ENCODE data around the gene KRTAP29-1. TPM values are rescaled to one million over a fixed set of nuclear protein-coding genes. Genes with fewer than 3 reads are reported as not detected.

The KRTAP29-1 gene
- total and polyA plus RNA-seq, 7 donors, result not detected

DNA sequence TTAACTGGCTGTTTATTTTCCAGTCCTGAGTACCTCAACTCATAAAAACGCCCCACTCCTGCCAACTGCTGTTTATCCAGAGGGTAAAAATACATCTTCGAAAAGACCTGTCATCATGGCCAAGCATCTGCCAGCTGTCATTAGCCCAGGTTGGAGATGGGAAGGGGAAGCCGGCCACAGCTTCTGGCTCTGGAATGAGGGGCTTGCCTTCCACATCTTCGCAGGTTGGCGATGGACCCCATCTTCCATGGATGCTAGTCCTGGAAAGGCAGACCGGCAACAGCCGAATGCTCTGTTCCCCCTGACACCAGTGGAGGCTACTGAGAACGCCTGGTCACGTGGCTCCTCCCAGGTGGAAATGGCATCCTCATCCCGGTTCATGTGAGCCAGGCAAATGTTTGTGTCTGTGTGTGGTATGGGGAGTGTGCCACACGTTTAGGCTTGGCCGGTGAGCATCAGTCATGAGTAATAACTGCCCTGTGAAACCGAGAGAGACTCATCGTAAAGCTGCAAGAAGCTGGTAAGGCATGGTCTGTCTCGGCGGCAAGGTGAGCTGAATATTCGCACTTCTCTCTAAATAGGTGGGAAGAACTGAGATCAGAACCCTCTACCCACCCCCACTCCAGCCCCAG lies 13.3 kb upstream of the KRTAP29-1 start:
- no peak overlapping the region for H3K27ac ChIP-seq
- H3K9me3 ChIP-seq, result no peaks in the 10 kb centered on the region
- no peak overlapping the region for H3K4me3 ChIP-seq
- intact Hi-C loops (cut with DNase I), result no loop called here
- DNase-seq, result no peak
- H3K36me3 ChIP-seq, result no peaks in the 10 kb centered on the region
- WGBS, 2 donors, result 75 to 79% methylated on average over 17 of the region's 17 CpGs
- H3K4me1 ChIP-seq, result no peaks in the 10 kb centered on the region
- H3K27me3 ChIP-seq, result peaks cover 0 to 5% (median 0%) of the 10 kb centered on the region in 3 donors
- TF ChIP-seq POLR2A (IDR thresholded peaks at IDR 0.05) (no peak), POLR2AphosphoS5 (IDR thresholded peaks at IDR 0.05) (no peak)
- TF ChIP-seq, protein P1, sequence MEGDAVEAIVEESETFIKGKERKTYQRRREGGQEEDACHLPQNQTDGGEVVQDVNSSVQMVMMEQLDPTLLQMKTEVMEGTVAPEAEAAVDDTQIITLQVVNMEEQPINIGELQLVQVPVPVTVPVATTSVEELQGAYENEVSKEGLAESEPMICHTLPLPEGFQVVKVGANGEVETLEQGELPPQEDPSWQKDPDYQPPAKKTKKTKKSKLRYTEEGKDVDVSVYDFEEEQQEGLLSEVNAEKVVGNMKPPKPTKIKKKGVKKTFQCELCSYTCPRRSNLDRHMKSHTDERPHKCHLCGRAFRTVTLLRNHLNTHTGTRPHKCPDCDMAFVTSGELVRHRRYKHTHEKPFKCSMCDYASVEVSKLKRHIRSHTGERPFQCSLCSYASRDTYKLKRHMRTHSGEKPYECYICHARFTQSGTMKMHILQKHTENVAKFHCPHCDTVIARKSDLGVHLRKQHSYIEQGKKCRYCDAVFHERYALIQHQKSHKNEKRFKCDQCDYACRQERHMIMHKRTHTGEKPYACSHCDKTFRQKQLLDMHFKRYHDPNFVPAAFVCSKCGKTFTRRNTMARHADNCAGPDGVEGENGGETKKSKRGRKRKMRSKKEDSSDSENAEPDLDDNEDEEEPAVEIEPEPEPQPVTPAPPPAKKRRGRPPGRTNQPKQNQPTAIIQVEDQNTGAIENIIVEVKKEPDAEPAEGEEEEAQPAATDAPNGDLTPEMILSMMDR (IDR thresholded peaks at IDR 0.05), result no peak

DNA sequence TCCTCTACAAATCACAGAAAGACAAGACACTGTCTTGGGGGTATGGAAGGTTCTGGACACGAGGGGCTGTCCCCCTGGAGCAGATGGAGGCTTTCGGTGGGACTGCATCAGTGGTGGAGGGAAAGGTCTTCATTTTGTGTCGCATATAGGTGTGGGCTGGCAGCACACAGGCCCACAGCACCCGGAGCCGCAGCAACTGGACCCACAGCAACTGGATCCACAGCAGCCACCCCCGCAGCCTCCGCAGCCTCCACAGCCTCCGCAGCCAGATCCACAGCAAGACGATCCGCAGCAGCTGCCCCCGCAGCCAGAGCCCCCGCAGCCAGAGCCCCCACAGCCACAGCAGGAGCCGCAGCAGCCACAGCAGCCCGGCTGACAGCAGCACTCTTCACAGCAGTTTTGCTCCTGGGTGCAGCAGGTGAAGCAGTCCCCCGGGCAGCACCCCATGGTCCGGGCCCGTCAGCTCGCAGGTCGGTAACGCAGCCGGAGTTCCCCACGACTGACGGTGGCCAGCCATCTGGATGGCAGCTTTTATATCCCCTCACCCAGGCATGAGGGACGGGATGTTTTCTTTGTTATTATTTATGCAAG lies 12.6 kb upstream of the KRTAP29-1 start, which contains the start of gene KRTAP17-1:
Gene KRTAP17-1 (minus strand): TSS at position 507 of the 591 bp plus-strand sequence. CDS start 60 bp downstream, at position 447.
- WGBS, 2 donors, result 84 to 86% methylated on average over 24 of the region's 24 CpGs

DNA sequence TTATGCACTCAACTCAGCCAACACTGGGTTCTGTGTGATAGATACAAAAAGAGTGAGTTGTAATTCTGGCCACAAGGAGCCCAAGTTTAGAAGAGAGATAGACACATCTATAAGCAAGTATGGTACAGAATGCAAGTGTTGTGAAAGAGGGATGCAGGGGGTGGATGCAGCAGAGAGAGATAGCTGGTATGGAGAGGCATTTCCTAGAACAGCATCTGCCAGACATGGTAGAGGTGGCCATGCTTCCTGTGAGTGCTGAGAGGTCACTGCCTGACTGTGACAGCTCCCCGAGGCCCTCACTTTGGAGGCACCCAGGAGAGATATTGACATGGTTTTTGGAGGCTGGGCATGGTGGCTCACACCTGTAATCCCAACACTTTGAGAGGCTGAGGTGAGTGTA lies 8.5 kb upstream of the KRTAP29-1 start:
- no peak for DNase-seq
- TF ChIP-seq EP300 (IDR thresholded peaks at IDR 0.05) (no peak), POLR2A (IDR thresholded peaks at IDR 0.05) (no peak), POLR2AphosphoS5 (IDR thresholded peaks at IDR 0.05) (no peak)
- TF ChIP-seq, protein P1 (IDR thresholded peaks at IDR 0.05), result no peak
- H3K27me3 ChIP-seq, result peaks cover 0 to 5% (median 0%) of the 10 kb centered on the region in 3 donors
- no peaks in the 10 kb centered on the region for H3K9me3 ChIP-seq
- no peaks in the 10 kb centered on the region for H3K4me1 ChIP-seq
- 85 to 86% methylated on average over 1 of the region's 1 CpG for WGBS, 2 donors
- H3K4me3 ChIP-seq, result no peak overlapping the region
- no peaks in the 10 kb centered on the region for H3K36me3 ChIP-seq
- no peak overlapping the region for H3K27ac ChIP-seq
- intact Hi-C loops (cut with DNase I), result no loop called here

More for the DNA sequence above, 12.6 kb upstream of the KRTAP29-1 start, which contains the start of gene KRTAP17-1:
- intact Hi-C loops (cut with DNase I), result no loop called here
- DNase-seq, result no peak
- Histone ChIP-seq H3K4me3 (no peak within 1 kb of the TSS), H3K36me3 (no peaks in the 10 kb centered on the region), H3K27ac (no peak within 1 kb of the TSS), H3K4me1 (no peaks in the 10 kb centered on the region), H3K27me3 (peaks cover 0 to 5% (median 0%) of the 10 kb centered on the region in 3 donors), H3K9me3 (no peaks in the 10 kb centered on the region)
- TF ChIP-seq, protein P1 (IDR thresholded peaks at IDR 0.05), result no peak
- TF ChIP-seq POLR2AphosphoS5 (IDR thresholded peaks at IDR 0.05), result no peak

DNA sequence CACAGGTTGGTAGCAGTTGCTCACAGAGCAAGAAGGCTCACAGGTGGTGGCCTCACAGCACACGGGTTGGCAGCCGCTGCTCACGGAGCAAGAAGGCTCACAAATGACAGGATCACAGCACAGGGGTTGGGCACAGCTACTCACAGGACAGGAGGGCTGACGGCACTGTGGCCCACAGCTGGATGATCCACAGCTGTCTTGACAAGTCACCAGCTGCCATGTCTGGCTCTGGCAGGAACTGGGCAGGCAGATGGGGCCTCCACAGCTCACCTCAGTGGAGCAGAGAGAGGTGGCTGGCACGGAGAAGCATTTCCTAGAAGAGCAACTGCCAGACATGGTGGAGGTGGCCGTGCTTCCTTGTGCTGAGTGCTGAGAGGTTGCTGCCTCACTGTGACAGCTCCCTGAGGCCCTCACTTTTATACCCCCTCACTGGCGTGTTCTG lies 6.3 kb upstream of the KRTAP29-1 start, which contains the start of gene KRTAP16-1:
Gene KRTAP16-1 (minus strand): TSS at position 392 of the 442 bp plus-strand sequence. CDS start 56 bp downstream, at position 336.
- intact Hi-C loops (cut with DNase I), result no loop called here
- Histone ChIP-seq H3K4me1 (no peaks in the 10 kb centered on the region), H3K27me3 (no peaks in the 10 kb centered on the region), H3K4me3 (no peak within 1 kb of the TSS), H3K9me3 (no peaks in the 10 kb centered on the region), H3K27ac (no peak within 1 kb of the TSS), H3K36me3 (no peaks in the 10 kb centered on the region)
- WGBS, 2 donors, result 43 to 74% methylated on average over 7 of the region's 7 CpGs
- DNase-seq, result no peak
- TF ChIP-seq EP300 (IDR thresholded peaks at IDR 0.05), result no peak
- no peak for TF ChIP-seq POLR2A (IDR thresholded peaks at IDR 0.05)
- TF ChIP-seq POLR2AphosphoS5 (IDR thresholded peaks at IDR 0.05), result no peak
- TF ChIP-seq, protein P1 (IDR thresholded peaks at IDR 0.05), result no peak

All from sigmoid colon (tissue), 7 donors.